Kasumi-1 (cell line): Measurements from ENCODE around the gene MRPL32.

ENCODE experiments used
- DNase-seq, 2 experiments: peaks; one replicate each; lab custom pipeline; 2025; lab: John Stamatoyannopoulos, UW

The MRPL32 gene

GRCh38 chr7:42964849-42965805, 33.0 kb downstream of the MRPL32 start:
- DNase-seq, result no peak

GRCh38 chr7:42967391-42967790, 35.2 kb downstream of the MRPL32 start:
- DNase-seq, result no peak

GRCh38 chr7:42972699-42973500, 40.7 kb downstream of the MRPL32 start:
- no peak for DNase-seq

GRCh38 chr7:42976371-42976770, 44.2 kb downstream of the MRPL32 start:
- no peak for DNase-seq

GRCh38 chr7:42978496-42978895, 46.3 kb downstream of the MRPL32 start:
- no peak for DNase-seq

GRCh38 chr7:42980084-42980483, 47.9 kb downstream of the MRPL32 start:
- DNase-seq, result no peak

GRCh38 chr7:42980514-42980913, 48.3 kb downstream of the MRPL32 start:
- DNase-seq, result no peak

- peak; percentile 23 to 27 for DNase-seq
These were observed 49.4 kb downstream of the MRPL32 start for GRCh38 chr7:42981601-42982000.

GRCh38 chr7:42982604-42983115, 50.5 kb downstream of the MRPL32 start:
- no peak for DNase-seq

- DNase-seq, result no peak
These were observed 52.0 kb downstream of the MRPL32 start for GRCh38 chr7:42984137-42984536.

- DNase-seq, result no peak
These were observed 54.0 kb downstream of the MRPL32 start for GRCh38 chr7:42986213-42986612.

- DNase-seq, result no peak
These were observed 54.6 kb downstream of the MRPL32 start for GRCh38 chr7:42986781-42987248.
